Measurements from ENCODE around the gene TAS2R50.

DNA sequence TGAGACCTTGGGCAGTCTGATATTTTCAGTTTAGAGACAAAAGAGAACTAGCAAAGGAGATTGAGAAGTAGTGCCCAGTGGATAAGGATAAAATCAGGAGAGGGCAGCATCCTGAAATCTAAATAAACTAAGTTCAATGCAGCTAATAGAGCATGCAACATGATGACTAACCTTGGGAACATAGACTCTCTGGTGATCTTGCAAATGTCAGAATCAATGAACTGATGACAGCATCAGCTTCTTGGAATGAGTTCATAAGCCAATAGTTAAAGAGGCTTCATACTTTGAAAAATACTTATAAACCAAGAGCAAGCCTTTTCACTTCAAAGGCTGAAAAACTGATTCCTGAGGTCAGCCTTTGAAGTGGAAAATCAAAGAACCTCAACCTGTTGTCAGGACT lies 27.5 kb upstream of the TAS2R50 start:
- TF ChIP-seq POLR2AphosphoS5 (IDR thresholded peaks at IDR 0.05; ENCODE audit: low read depth, low read length) (no peak), TAF1 (IDR thresholded peaks at IDR 0.05; ENCODE audit: low read depth, low read length) (no peak), POLR2A (IDR thresholded peaks at IDR 0.05; ENCODE audit: low read depth, low read length) (no peak), SPI1 (IDR thresholded peaks at IDR 0.05; ENCODE audit: low read depth, low read length) (no peak)

Data from GM12891 (cell line).